ENCODE measurements around the gene ECI2. TPM values are rescaled to one million over a fixed set of nuclear protein-coding genes. Genes with fewer than 3 reads are reported as not detected.
A peak's percentile ranks its signal among the peaks of the same experiment; 100 is the strongest.

The ECI2 gene
- total and polyA plus RNA-seq, 2 of the 13 experiments (the other 11 are each of a cell fraction or from before 2014, with no cell fraction given) = 78.5 to 228 TPM

GRCh38 chr6:4105980-4106536, 29.3 kb downstream of the ECI2 start (continued):
- TF ChIP-seq, protein P1, sequence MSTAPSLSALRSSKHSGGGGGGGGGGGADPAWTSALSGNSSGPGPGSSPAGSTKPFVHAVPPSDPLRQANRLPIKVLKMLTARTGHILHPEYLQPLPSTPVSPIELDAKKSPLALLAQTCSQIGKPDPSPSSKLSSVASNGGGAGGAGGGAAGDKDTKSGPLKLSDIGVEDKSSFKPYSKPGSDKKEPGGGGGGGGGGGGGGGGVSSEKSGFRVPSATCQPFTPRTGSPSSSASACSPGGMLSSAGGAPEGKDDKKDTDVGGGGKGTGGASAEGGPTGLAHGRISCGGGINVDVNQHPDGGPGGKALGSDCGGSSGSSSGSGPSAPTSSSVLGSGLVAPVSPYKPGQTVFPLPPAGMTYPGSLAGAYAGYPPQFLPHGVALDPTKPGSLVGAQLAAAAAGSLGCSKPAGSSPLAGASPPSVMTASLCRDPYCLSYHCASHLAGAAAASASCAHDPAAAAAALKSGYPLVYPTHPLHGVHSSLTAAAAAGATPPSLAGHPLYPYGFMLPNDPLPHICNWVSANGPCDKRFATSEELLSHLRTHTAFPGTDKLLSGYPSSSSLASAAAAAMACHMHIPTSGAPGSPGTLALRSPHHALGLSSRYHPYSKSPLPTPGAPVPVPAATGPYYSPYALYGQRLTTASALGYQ (CRISPR knock-in tag; IDR thresholded peaks at IDR 0.05) = no peak
- TF ChIP-seq, protein P2, sequence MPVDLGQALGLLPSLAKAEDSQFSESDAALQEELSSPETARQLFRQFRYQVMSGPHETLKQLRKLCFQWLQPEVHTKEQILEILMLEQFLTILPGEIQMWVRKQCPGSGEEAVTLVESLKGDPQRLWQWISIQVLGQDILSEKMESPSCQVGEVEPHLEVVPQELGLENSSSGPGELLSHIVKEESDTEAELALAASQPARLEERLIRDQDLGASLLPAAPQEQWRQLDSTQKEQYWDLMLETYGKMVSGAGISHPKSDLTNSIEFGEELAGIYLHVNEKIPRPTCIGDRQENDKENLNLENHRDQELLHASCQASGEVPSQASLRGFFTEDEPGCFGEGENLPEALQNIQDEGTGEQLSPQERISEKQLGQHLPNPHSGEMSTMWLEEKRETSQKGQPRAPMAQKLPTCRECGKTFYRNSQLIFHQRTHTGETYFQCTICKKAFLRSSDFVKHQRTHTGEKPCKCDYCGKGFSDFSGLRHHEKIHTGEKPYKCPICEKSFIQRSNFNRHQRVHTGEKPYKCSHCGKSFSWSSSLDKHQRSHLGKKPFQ (CRISPR knock-in tag; IDR thresholded peaks at IDR 0.05; ENCODE audit: insufficient replicate concordance) = no peak
- TF ChIP-seq PRDM15 (CRISPR knock-in tag; IDR thresholded peaks at IDR 0.05) (no peak), TOPORS (CRISPR knock-in tag; IDR thresholded peaks at IDR 0.05) (no peak), MYPOP (CRISPR knock-in tag; IDR thresholded peaks at IDR 0.05) (no peak), SETDB1 (CRISPR knock-in tag; IDR thresholded peaks at IDR 0.05; ENCODE audit: borderline replicate concordance) (no peak), IKZF4 (CRISPR knock-in tag; IDR thresholded peaks at IDR 0.05; ENCODE audit: borderline replicate concordance, low read depth, not compliant biosample characterization) (no peak), GATAD1 (CRISPR knock-in tag; IDR thresholded peaks at IDR 0.05) (no peak), RFXAP (CRISPR knock-in tag; IDR thresholded peaks at IDR 0.05; ENCODE audit: borderline replicate concordance) (no peak), SOX6 (IDR thresholded peaks at IDR 0.05) (no peak), SOX6 (CRISPR knock-in tag; IDR thresholded peaks at IDR 0.05) (peak; percentile 22; the same call in 1 of the 2 replicates), ZNF703 (CRISPR knock-in tag; IDR thresholded peaks at IDR 0.05; ENCODE audit: borderline replicate concordance) (no peak), SOX5 (CRISPR knock-in tag; IDR thresholded peaks at IDR 0.05; ENCODE audit: borderline replicate concordance) (peak; percentile 52; the same call in 1 of the 2 replicates), ZSCAN29 (CRISPR knock-in tag; conservative IDR thresholded peaks at IDR 0.05) (no peak; the same call in 1 of the 2 replicates)
- TF ChIP-seq, protein P3, sequence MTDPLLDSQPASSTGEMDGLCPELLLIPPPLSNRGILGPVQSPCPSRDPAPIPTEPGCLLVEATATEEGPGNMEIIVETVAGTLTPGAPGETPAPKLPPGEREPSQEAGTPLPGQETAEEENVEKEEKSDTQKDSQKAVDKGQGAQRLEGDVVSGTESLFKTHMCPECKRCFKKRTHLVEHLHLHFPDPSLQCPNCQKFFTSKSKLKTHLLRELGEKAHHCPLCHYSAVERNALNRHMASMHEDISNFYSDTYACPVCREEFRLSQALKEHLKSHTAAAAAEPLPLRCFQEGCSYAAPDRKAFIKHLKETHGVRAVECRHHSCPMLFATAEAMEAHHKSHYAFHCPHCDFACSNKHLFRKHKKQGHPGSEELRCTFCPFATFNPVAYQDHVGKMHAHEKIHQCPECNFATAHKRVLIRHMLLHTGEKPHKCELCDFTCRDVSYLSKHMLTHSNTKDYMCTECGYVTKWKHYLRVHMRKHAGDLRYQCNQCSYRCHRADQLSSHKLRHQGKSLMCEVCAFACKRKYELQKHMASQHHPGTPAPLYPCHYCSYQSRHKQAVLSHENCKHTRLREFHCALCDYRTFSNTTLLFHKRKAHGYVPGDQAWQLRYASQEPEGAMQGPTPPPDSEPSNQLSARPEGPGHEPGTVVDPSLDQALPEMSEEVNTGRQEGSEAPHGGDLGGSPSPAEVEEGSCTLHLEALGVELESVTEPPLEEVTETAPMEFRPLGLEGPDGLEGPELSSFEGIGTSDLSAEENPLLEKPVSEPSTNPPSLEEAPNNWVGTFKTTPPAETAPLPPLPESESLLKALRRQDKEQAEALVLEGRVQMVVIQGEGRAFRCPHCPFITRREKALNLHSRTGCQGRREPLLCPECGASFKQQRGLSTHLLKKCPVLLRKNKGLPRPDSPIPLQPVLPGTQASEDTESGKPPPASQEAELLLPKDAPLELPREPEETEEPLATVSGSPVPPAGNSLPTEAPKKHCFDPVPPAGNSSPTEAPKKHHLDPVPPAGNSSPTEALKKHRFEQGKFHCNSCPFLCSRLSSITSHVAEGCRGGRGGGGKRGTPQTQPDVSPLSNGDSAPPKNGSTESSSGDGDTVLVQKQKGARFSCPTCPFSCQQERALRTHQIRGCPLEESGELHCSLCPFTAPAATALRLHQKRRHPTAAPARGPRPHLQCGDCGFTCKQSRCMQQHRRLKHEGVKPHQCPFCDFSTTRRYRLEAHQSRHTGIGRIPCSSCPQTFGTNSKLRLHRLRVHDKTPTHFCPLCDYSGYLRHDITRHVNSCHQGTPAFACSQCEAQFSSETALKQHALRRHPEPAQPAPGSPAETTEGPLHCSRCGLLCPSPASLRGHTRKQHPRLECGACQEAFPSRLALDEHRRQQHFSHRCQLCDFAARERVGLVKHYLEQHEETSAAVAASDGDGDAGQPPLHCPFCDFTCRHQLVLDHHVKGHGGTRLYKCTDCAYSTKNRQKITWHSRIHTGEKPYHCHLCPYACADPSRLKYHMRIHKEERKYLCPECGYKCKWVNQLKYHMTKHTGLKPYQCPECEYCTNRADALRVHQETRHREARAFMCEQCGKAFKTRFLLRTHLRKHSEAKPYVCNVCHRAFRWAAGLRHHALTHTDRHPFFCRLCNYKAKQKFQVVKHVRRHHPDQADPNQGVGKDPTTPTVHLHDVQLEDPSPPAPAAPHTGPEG (CRISPR knock-in tag; IDR thresholded peaks at IDR 0.05) = no peak

Data from HepG2 (cell line).